RWPE2 (cell line): ENCODE results near the gene COPE.

Experiments used
- ATAC-seq: fragments of 200-7000 bp; cut with Tn5 transposase; 3 replicates; pipeline ENCODE4 v1.9.1; 2021; ENCODE audit warnings: low read depth
- DNase-seq: peaks from one replicate; pipeline ENCODE4 v3.0.0-alpha.2; 2020; ENCODE audit warnings: low spot score
- H3K27ac ChIP-seq: fragments of 450-650 bp; 2 replicates; pipeline ENCODE4 v1.5.1; 2017; ENCODE audit warnings: mild to moderate bottlenecking; ENCODE audit not compliant: poor library complexity, severe bottlenecking
- H3K27me3 ChIP-seq: fragments of 250-450 bp; sonication (Bioruptor Pico); 2 replicates; pipeline ENCODE4 v1.5.1; 2021; ENCODE audit warnings: mild to moderate bottlenecking, moderate library complexity; ENCODE audit not compliant: insufficient read depth, poor library complexity, severe bottlenecking
- H3K36me3 ChIP-seq: fragments of 250-450 bp; sonication (Bioruptor Pico); 2 replicates; pipeline ENCODE4 v1.5.1; 2020; ENCODE audit warnings: low read depth, mild to moderate bottlenecking, moderate library complexity
- H3K4me1 ChIP-seq: fragments of 250-450 bp; sonication (Bioruptor Pico); 2 replicates; pipeline ENCODE4 v1.5.1; 2021; ENCODE audit warnings: mild to moderate bottlenecking, moderate library complexity; ENCODE audit not compliant: insufficient read depth, poor library complexity, severe bottlenecking
- H3K4me3 ChIP-seq: fragments of 250-450 bp; sonication (Bioruptor Pico); 2 replicates; pipeline ENCODE4 v1.5.1; 2021; ENCODE audit warnings: mild to moderate bottlenecking, moderate library complexity; ENCODE audit not compliant: severe bottlenecking
- H3K9me3 ChIP-seq: fragments of 250-450 bp; sonication (Bioruptor Pico); 2 replicates; pipeline ENCODE4 v1.5.1; 2021; ENCODE audit warnings: mild to moderate bottlenecking, moderate library complexity; ENCODE audit not compliant: severe bottlenecking
- CTCF ChIP-seq: fragments of 450-650 bp; IDR thresholded peaks from one replicate; pipeline ENCODE4 v1.5.1; 2017; ENCODE audit warnings: mild to moderate bottlenecking, moderate library complexity; ENCODE audit not compliant: poor library complexity, severe bottlenecking

The COPE gene

DNA sequence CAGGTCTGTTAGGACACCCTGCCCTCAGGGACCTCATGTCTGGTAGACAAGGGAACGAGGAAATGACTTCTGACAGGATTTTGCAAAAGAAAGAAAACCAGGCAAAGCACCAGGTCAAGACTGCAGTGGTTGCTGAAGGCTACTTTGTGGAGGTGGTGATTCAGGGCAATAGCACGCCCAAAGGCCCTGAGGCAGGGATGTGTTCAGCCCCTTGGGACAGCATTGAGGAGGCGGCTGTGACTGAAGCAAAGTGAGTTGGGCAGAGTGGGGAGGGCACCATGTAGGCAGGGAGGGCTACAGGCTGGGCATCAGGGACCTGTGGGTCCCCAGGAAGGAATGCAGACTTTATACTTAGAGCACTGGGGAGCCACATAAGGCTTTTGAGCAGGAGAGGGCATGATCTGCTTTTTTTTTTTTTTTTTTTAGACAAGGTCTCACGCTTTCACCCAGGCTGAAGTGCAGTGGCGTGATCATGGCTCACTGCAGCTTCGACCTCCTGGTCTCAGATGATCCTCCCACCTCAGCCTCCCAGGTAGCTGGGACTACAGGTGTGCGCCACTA, 32.6 kb upstream of the COPE start:
- DNase-seq (peak; percentile 86), ATAC-seq (peak; percentile 77)
- Histone ChIP-seq H3K9me3 (no peaks in the 10 kb centered on the region), H3K4me1 (peaks cover 19% of the 10 kb centered on the region), H3K36me3 (no peaks in the 10 kb centered on the region; the same call in 1 of the 2 replicates), H3K27ac (peak overlapping the region; percentile 96), H3K27me3 (no peaks in the 10 kb centered on the region), H3K4me3 (no peak overlapping the region)
- no peak for TF ChIP-seq CTCF

- no peak for ATAC-seq
These were observed 30.7 kb upstream of the COPE start for GRCh38 chr19:18949858-18950257.

GRCh38 chr19:18948976-18949356, 29.8 kb upstream of the COPE start:
- ATAC-seq, result no peak
- Histone ChIP-seq H3K4me3 (no peak overlapping the region), H3K9me3 (no peaks in the 10 kb centered on the region), H3K4me1 (peaks cover 19% of the 10 kb centered on the region), H3K27ac (peak overlapping the region; percentile 21), H3K27me3 (no peaks in the 10 kb centered on the region), H3K36me3 (peaks cover 10% of the 10 kb centered on the region; the same call in 1 of the 2 replicates)
- no peak for DNase-seq
- no peak for TF ChIP-seq CTCF

More at GRCh38 chr19:18949858-18950257, 30.7 kb upstream of the COPE start:
- Histone ChIP-seq H3K36me3 (peaks cover 10% of the 10 kb centered on the region; the same call in 1 of the 2 replicates), H3K4me3 (no peak overlapping the region), H3K27me3 (no peaks in the 10 kb centered on the region), H3K27ac (peak overlapping the region; percentile 96), H3K9me3 (no peaks in the 10 kb centered on the region), H3K4me1 (peaks cover 19% of the 10 kb centered on the region)
- no peak for DNase-seq
- TF ChIP-seq CTCF, result no peak

DNA sequence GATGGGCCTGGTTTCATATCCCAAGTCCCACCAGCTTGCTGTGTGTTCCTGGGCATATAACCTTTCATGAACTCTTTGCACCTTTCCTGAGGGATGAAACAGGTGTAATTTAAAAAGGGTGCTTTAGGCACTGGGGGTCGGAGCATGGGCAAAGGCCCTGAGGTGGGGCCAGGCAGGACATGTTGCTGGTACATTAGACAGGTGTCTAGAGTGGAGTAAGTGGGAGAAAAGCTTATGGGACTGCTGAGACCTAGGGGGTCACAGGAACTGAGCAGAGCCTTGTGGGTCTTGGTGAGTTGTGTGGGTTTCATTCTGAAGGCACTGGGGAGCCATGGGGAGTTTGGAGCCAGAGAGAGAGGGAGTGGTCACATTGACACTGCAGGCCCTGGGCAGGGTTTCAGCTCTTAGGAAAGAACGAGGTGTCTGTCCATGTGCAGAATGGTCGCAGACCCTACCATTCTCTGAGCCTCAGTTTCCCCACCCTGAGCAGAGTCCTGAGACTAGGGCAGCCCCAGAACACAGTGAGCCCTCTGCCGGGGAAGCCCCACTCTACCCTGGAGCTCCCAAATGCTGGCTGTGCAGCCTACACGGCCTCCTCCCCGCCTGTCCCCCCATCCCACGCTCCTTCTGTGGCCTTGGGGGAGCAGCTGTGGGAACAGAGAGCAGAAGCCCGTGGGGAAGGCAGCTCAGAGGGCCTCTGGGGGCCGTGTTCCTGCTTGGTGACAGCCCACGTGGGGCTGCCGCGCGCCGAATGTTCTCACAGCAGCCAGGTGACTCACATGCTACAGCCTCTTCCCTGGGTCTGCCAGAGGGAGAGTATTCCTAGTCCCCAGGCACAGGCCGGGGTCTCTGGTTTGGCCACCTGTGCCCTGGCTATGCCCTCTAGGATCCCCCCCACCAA, 29.1 kb upstream of the COPE start:
- no peak for TF ChIP-seq CTCF
- Histone ChIP-seq H3K4me3 (no peak overlapping the region), H3K36me3 (peaks cover 10% of the 10 kb centered on the region; the same call in 1 of the 2 replicates), H3K9me3 (no peaks in the 10 kb centered on the region), H3K27ac (peak overlapping the region; percentile 21), H3K27me3 (no peaks in the 10 kb centered on the region), H3K4me1 (peaks cover 16% of the 10 kb centered on the region)
- peak; percentile 7; the same call in 1 of the 3 replicates for ATAC-seq
- no peak for DNase-seq
